GM18520 (cell line): ENCODE data around the gene RPUSD4.

ENCODE experiments used
- ATAC-seq: cut with Tn5 transposase; IDR thresholded peaks from one replicate; pipeline ENCODE4 v1.9.1; 2021; ENCODE audit not compliant: unreplicated experiment

RPUSD4 gene

GRCh38 chr11:126159719-126160344 lies 51.6 kb downstream of the RPUSD4 start:
- ATAC-seq: no peak

- no peak for ATAC-seq
Observed at GRCh38 chr11:126158054-126158791, 53.2 kb downstream of the RPUSD4 start.

DNA sequence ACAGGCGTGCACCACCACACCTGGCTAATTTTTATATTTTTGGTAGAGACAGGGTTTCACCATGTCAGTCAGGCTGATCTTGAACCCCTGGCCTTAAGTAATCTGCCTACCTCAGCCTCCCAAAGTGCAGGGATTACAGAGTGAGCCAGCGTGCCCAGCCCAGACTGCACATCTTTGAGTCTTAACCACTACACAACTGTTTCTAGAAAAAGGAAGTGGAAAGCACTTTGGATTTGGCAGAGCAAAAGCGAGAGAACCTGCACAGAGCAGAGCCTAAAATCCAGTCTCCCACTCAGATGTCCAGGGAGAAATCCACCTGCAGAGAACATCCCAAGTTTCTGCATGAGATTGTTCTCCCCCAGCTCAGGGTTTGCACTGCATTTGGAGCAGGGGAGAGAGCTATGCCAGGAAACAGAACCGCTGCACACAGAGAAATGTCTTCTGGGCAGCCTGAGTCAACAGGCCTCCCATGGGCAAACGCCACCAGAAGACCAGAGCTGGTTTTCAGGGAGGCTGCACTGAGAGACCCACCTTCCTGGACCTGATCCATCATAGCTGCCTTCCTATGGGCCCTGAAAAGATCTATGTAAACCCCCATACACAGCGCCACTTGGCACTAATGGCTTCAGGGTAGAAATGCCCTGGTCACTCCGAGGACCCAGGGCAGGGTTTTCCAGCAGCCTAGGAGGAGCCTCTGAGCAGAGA lies 54.0 kb downstream of the RPUSD4 start:
- no peak for ATAC-seq

GRCh38 chr11:126156814-126157213 lies 54.6 kb downstream of the RPUSD4 start:
- ATAC-seq: no peak

- no peak for ATAC-seq
Observed at GRCh38 chr11:126155402-126156187, 55.9 kb downstream of the RPUSD4 start.

DNA sequence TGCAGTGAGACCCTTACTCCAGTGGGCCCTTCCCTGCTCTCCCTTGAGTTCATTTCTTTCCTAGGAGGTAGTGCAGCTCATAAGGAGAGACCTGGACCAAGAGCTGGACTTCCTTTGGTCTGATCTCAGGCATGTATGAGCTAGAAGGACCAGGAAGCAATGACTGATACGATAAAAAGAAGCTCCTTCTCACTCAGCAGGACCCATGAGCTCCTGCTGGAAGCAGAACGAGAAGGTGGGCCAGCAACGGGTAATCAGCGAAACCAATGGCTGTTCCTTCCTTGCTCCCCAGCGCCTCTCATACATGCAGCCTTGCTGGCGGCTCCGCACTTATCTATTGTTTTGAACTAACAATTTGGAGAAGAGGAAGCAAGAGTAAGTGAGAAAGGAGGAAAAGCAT lies 56.8 kb downstream of the RPUSD4 start:
- ATAC-seq: no peak

GRCh38 chr11:126153972-126154371 lies 57.5 kb downstream of the RPUSD4 start:
- ATAC-seq: no peak

GRCh38 chr11:126153006-126153405 lies 58.4 kb downstream of the RPUSD4 start:
- ATAC-seq: no peak

DNA sequence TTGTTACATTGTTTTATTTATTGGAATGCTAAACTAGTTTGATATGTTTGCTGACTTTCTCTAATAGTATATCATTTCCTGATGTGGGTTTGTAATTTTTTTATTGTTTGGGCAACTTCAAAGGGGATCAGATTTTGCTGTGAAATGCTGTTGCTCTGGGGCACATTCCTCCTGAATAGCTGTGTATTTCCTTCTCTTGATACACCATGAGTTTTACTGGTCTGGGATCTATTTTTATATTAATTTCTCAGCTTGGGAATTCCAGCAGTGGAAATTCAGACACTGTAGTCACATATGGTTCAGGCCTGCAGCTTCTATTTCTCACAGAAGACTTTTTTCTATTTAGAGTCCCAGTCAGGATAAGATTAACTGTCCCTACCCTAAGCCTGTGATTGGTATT lies 58.9 kb downstream of the RPUSD4 start:
- no peak for ATAC-seq

DNA sequence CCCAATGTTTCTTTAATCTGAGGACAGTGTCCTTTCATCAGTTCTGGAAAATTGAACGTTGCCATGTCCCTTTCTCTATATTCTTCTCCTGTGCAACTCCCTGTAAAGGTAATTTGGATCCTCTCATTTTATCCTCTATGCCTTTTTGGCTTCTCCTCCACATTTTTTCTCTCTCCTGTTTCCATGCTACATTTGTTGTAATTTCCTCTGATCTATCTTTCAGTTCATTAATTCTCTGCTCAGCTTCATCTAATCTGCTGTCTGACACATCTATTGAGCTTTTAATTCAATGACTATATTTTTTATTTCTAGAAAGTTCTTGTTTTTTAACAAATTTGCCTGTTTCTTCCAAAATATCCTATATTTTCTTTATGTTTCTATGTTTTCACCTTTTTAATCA lies 59.3 kb downstream of the RPUSD4 start:
- ATAC-seq: no peak
